NK-92 (cell line): Measurements from ENCODE around the gene STK32A.

Source experiments
- DNase-seq: peaks from one replicate; lab custom pipeline; 2025; ENCODE audit not compliant: unreplicated experiment; lab: John Stamatoyannopoulos, UW

Gene STK32A

DNA sequence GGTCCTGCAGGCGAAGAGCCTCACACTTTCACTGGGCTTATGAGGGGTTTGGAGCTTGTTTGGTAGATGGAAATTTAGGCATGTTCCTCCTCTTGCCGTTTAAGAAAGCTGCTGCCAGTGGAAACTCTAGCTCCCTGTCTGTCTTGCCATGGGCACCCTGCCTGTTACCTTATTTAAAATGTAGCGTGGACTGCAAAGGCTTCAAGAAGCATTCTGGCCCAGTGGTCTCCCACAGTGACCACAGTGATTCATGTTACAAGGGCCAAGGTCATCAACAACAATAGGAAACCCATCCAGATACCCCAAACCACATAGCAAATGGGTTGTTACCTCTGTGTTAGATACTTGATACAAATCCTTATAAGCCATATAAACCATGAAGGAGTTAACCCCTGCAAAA lies 178.4 kb downstream of the STK32A start:
- no peak for DNase-seq

DNA sequence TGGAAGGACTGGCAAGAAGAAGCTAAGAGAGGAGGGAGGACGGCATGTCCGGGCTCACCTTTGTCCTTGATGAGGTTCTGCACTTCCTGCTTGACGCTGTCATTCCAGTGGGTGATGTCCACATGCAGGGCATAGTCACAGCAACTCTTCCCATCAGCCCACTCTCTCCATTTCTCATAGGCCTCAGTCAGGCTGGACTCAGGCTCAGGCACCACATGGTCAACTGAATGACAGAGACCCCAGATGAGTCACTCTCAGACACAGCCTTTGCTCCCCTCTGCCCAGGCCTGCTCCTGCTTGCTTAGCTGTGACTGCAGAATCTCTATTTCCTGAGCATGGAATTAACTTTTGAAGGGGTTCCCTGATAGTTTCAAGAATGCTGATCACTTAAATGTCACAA lies 180.8 kb downstream of the STK32A start:
- no peak for DNase-seq

DNA sequence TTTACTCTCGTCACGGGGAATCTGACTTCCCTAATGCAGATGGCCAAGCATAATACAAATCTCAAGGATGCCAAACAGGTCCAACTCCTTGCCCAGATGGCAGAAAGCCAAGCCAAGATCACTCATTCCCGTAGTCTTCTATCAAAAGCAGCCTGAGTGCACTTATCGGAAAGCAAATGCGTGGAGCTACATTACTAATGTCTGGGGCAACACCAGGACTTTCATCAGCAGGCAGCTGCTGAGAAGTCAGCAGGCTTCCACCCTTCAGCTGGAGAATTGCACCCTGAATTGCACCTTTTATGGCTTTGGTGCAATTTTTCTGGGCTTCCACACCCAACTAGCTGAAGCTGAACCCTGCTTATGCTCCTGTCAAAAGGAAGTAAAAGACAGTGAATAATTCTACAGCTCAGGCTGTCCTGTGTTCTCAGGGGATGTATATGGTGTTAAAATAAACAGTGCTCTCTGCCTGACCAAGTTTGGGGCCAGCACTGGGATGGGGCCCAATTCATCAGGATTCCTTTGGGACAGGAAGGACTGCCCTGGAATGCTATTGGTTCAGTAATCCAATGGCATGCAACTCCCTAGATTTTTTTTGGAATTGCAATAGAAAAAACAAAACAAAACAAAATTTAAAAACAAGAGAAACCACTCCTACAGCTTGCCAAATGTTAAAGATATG lies 182.4 kb downstream of the STK32A start:
- no peak for DNase-seq

DNA sequence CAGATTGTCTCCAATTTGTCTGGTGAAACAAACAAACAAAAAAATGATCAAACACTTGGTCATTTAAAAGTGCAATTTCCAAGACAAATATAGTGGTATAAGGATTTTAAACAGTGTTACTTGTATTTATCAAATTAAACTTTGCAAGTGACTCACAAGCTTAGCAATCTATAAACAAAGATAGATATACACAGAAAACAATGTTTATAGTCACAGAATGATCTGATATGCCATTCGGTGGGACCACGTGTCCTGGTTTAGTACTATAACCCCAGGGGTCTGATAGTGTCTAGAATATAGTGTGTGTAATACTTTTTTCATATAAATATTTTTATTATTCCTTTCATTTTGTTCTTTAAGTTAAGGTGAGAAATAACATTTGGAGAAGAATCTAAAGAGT lies 183.8 kb downstream of the STK32A start:
- DNase-seq: no peak

DNA sequence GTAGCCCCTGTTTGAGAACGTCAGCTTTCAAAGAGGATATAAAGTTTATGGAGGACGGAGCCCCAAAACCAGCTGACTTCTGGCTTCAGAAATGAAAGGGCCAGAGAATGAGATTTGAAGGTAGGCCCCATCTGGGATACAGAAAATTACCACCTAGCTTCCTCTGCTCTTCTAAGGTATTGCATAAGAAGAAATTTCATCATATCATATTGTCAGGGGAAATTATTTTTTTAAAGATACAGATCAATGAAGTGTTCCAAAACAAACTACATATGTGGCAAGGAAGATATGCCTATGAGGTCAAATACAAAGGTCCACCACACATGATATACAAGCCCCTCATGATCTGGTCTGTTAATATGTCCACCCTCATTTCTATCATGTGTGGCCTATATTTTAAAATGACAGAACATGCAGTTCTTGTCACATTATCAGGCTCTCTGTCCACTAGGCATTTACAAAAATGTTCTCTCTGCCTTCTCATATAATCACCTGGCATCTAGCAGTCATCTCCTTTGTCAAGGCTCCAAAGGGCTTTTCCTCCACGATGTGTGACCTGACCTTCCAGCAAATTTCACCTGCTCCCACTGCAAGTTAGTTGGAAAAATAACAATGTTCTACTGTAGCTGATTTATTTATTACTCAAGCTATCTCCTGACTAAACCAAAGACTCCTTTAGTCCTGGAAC lies 192.0 kb downstream of the STK32A start:
- DNase-seq: no peak

DNA sequence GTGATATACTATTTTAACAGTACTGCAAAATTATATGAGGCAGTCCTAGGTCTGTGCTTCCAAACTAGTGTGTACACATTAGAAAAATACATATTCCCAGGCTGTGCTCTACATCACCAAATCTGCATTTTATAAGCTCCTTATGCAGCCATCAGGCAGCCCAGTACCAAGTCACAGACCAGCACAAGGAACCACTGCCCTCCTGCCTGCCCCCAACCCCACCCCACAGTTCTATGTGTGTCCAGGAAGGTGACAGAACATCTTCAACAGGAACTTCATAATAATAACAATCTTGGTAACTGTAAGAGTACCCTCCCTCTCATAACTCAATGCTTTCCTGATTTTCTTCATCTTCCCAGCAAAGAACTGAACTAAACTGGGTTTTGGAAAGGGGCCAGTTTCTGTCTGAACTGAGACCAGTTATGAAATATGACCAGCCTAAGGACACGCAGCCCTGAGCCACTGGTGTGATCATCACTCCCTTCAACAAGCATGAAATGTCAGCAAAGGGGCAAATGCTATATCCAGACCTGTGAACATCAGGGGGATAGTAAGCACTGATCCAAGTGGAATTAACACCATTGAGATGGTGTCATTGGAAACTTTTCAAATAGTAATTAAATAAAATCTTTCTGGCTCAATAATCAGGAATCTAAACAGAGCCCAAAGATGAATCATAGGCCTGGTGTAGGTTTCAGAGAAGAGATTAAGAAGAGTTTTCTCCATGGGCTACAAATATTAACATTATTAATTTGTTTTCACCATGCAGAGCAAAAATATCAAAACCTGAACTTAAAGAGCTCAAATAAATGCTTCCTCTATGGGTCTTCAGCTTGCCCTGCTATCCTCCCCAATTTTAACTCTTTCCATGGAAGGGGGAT lies 192.9 kb downstream of the STK32A start:
- DNase-seq: no peak

DNA sequence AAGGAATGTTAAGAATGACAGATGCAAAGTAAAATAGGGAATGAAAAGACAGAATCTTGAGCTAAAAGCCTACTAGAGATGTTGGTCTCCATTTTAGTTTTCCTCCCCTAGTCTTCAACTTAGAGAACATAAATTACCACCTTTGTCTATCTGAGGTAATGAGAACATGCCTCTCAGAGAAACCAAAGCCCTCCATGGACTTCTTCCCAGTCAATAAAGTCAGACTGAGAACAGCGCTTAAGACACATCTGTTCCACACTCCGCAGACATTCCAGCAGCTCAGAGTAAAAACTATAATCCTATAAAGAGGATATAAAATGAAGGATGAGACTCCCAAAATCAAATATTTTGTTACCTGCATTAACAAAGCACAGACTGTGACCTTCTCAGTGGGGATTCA lies 195.8 kb downstream of the STK32A start:
- no peak for DNase-seq

DNA sequence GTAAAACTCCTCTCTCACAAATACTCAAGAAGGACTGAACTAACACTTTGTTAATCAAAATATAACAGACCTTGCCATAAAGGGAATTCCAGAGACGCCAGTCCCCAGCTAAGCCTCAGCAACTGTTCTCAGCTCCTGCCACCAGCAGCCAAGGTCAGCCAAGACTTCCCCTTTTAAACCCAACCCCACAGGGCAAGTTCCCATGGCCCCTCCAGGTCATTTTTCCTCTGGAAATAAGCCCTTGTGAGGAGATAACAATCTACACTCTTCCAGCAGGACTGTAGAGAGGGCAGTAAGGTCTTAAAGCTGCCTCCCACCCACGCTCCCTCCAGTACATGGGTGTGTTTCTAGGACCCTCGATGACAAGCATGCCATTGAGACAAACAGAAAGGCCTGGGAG lies 196.8 kb downstream of the STK32A start:
- DNase-seq: no peak

DNA sequence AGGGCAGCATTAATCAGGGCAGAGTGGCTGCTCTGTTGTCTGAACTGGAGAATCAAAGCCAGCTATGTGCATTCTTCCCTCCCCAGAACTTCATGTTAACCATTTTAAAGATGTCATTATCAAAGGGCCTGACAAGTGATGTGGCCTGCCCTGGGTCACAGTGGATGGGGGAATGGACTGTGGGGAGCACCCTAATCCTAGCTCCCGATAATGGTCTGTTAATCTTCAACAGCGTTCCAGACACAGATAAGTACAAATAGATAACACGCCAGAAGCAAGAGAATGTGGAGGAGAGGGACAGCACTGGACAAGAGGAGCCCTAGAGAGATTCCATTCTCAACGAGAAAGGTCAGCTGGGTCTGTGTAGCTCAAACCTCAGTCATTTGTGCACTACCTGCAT lies 197.5 kb downstream of the STK32A start:
- DNase-seq: no peak

DNA sequence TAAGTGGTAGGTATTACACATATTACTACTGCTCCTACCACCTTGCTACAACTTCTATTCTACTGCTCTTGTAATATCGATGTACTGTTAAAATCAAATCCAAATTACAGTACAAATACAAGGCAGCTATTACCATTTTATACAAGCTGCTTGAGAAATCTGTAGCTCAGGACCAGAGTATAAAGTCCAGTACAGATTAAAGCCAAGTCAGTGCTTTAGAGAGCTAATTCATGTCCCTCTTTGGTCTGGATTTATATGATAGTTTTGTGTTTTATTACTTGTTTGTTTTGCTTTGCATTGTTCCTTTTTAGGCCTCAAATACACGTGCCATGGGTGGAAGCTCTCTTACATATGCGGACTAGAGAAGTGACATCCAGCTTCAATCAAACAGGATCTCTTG lies 199.2 kb downstream of the STK32A start:
- DNase-seq: no peak

DNA sequence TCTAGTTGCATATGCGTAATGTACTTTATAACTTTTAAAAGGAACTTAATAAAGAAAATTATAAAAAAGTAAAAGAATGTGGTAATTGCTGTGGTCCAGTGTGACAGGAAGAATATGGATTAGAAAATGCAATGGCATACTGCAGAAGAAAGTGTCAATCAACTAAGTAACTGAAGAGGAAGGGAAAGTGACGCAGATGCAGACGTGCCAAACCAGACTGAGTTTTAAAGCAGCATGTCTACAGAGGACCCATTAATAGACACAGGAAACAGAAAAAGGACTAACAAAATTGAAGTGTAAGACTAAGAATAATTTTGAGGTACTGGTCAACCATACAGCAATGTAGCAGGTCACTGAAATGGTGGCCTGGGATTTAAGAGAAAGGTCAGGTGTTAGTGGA lies 201.8 kb downstream of the STK32A start:
- DNase-seq: no peak

DNA sequence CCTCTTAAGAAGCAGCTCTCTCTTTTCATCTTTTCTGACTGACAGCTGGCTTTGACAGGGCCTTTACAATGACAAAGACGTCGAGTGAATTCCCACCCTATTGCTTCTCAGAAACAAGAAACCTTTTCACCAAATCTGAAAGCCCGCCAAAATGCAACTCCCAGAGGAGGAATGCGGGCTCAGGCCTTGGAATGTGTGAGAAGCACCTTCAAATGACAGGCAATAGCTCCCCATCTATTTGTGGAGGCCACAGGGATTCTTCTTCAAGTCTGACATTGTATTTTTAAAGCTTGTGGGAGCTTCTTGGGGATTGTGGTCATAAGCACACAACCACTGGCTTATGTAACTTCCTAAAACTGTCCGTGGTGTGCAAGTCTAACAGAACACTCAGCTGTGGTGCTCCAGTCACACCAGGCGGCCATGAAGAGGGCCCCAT lies 202.4 kb downstream of the STK32A start:
- no peak for DNase-seq
